GM18517 (cell line): ENCODE data around the gene RPUSD3.
"Not testable (repeated sequence)": the region's sequence is repeated elsewhere in the genome, so short reads cannot be mapped to it uniquely, and the experiment has no call there.

Source experiments
- ATAC-seq: cut with Tn5 transposase; IDR thresholded peaks from one replicate; pipeline ENCODE4 v1.9.1; 2021; ENCODE audit warnings: mild to moderate bottlenecking, moderate library complexity; ENCODE audit not compliant: unreplicated experiment

The RPUSD3 gene

GRCh38 chr3:9866639-9867038 is 22.8 kb upstream of the RPUSD3 start:
- no peak for ATAC-seq

- not testable (repeated sequence) for ATAC-seq
Measured at GRCh38 chr3:9865125-9865637, 21.4 kb upstream of the RPUSD3 start.

- ATAC-seq, result no peak
Measured at GRCh38 chr3:9864200-9864927, 20.6 kb upstream of the RPUSD3 start.

GRCh38 chr3:9863058-9863772 is 19.4 kb upstream of the RPUSD3 start:
- ATAC-seq, result no peak

GRCh38 chr3:9862391-9863057 is 18.7 kb upstream of the RPUSD3 start:
- no peak for ATAC-seq

- no peak for ATAC-seq
Measured at GRCh38 chr3:9861626-9862130, 17.9 kb upstream of the RPUSD3 start.

- no peak for ATAC-seq
Measured at GRCh38 chr3:9861201-9861600, 17.4 kb upstream of the RPUSD3 start.

GRCh38 chr3:9859530-9860025 is 15.8 kb upstream of the RPUSD3 start:
- ATAC-seq, result no peak

- ATAC-seq, result no peak
Measured at GRCh38 chr3:9855594-9855993, 11.8 kb upstream of the RPUSD3 start.

- ATAC-seq, result not testable (repeated sequence)
Measured at GRCh38 chr3:9854291-9854940, 10.6 kb upstream of the RPUSD3 start.

GRCh38 chr3:9852528-9852927 is 8.7 kb upstream of the RPUSD3 start:
- ATAC-seq, result no peak

- not testable (repeated sequence) for ATAC-seq
Measured at GRCh38 chr3:9851926-9852325, 8.1 kb upstream of the RPUSD3 start.

GRCh38 chr3:9851383-9851782 is 7.6 kb upstream of the RPUSD3 start:
- ATAC-seq, result not testable (repeated sequence)

- not testable (repeated sequence) for ATAC-seq
Measured at GRCh38 chr3:9848860-9849259, 5.1 kb upstream of the RPUSD3 start.

- not testable (repeated sequence) for ATAC-seq
Measured at GRCh38 chr3:9847870-9848269, 4.1 kb upstream of the RPUSD3 start.

- ATAC-seq, result no peak
Measured at GRCh38 chr3:9846931-9847488, 3.2 kb upstream of the RPUSD3 start.

GRCh38 chr3:9846231-9846630 is 2.4 kb upstream of the RPUSD3 start:
- no peak for ATAC-seq

- ATAC-seq, result no peak
Measured at GRCh38 chr3:9841015-9841414, 2.8 kb downstream of the RPUSD3 start.

GRCh38 chr3:9838856-9839255 is 5.0 kb downstream of the RPUSD3 start:
- ATAC-seq, result no peak
